NCI-H146 (cell line): ENCODE measurements around the gene SLC35F3.
"Not testable (repeated sequence)": the region's sequence is repeated elsewhere in the genome, so short reads cannot be mapped to it uniquely, and the experiment has no call there.

ENCODE experiments used
- DNase-seq: peaks from one replicate; lab custom pipeline; 2025; lab: John Stamatoyannopoulos, UW

The SLC35F3 gene

DNA sequence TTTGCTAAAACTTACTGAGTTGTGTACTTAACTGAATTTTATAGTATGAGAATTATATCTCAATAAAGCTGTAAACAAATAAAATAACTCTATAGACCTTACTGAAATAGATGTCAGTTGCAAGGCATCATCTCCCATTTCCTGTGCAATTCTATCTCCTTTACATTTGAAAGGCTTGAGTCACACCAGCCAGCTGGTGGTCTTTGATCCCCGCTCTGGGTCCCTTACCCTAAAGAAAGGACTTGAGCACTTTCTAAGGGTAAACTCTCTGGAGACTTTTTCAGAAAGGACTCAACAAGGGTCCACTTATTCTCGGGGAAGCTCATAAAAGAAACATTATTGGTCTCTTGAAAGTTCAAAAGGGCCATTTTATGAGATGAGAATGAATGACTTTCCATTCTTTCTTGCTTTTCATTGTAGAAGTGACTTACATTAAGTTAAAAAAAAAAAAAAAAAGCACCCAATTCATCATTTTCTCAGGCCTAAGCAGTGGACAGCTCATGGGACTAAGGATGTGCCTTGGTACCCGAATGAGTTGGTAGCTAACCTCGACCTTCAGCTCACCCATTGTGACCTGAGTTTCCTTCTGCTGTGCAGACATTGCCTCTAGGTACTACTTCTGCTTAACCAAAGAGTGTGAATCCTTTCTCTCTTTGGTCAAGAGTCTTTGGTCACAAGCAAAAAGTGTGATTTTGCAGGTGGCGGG is 321.8 kb downstream of the SLC35F3 start:
- no peak for DNase-seq

GRCh38 chr1:234226819-234227165 is 322.3 kb downstream of the SLC35F3 start:
- DNase-seq = no peak

GRCh38 chr1:234229581-234230387 is 325.3 kb downstream of the SLC35F3 start:
- no peak for DNase-seq

GRCh38 chr1:234230414-234230862 is 326.0 kb downstream of the SLC35F3 start:
- DNase-seq = no peak

- DNase-seq = no peak
Measured at GRCh38 chr1:234231061-234231892, 326.8 kb downstream of the SLC35F3 start.

GRCh38 chr1:234231893-234232276 is 327.4 kb downstream of the SLC35F3 start:
- DNase-seq = no peak

- DNase-seq = no peak
Measured at GRCh38 chr1:234234199-234234598, 329.7 kb downstream of the SLC35F3 start.

DNA sequence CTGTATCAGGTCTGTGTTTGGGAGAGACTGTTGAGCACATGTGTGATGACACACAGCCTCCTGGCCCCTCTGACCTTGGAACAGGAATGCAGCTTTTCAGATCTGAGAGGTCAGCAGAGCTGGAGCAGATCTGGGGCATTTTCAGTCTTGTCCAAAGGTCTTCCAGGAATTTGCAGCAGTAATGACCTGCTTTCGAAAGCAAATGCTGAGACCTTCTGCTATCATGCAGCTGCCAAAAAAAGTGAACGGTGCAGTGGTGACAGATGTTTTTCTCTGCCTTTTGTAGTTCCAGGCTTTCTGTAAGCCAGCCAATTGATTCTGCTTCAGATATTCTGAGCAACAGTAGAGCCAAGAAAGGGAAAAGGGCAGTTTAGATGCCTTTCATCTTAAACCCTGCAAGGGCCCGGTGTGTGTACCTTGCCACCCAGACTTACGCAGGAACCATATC is 331.0 kb downstream of the SLC35F3 start:
- DNase-seq = no peak

DNA sequence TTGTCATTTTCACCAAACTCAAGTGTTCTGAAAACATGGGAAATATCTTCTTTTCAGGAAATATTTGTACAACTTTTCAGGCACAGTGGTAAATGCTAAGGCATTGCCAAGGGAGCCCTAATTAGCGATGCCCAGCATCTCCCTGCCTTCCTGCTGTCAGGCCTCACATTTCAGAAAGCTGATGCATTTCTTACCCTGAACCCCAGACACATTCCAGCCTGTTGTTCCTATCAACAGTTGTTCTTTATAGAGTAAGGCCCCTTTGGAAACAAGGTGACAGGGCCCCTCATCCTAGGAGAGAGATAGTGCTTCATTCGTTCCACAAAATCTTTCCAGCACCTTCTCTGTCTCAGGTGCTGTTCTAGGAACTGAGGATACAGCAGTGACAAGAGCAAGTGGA is 332.9 kb downstream of the SLC35F3 start:
- no peak for DNase-seq

DNA sequence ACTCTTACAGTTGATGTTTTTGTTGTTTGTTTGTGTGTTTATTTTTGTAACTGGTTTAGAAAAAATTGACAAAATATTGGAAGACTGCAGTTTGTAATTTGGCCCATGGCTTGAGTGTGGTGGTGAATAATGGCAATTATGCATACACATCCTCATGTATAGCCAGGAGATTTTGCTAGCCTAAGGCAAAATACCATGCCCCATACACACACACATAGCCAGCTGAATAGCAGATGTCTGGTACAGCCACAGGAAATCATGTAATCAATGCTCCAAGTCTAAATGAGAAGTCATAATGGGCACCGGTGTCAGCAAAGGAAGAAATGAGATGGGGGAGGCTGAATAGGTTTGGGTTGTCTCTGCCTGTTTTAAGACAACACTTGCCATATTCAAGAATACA is 333.6 kb downstream of the SLC35F3 start:
- no peak for DNase-seq

DNA sequence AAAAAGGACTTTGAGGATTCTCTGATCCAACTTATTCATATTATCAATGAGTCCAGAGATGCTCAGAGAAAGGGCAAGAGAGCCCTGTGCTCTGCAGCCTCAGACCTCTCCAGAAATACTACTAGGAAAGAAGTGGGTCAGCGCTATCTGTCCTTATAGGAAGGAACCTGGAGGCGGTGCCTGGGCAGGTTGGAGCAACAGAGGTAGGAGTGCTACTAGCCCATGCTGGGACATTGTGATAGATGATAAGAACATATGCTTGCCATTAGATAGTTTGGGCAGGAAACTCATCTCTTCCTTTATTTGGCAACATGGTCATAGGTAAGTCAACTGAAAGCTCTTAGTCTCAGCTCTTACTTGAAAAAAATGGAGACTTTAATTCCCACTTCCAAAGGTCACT is 335.0 kb downstream of the SLC35F3 start:
- DNase-seq = no peak

- DNase-seq = no peak
Measured at GRCh38 chr1:234239936-234240335, 335.5 kb downstream of the SLC35F3 start.

- no peak for DNase-seq
Measured at GRCh38 chr1:234240680-234241079, 336.2 kb downstream of the SLC35F3 start.

DNA sequence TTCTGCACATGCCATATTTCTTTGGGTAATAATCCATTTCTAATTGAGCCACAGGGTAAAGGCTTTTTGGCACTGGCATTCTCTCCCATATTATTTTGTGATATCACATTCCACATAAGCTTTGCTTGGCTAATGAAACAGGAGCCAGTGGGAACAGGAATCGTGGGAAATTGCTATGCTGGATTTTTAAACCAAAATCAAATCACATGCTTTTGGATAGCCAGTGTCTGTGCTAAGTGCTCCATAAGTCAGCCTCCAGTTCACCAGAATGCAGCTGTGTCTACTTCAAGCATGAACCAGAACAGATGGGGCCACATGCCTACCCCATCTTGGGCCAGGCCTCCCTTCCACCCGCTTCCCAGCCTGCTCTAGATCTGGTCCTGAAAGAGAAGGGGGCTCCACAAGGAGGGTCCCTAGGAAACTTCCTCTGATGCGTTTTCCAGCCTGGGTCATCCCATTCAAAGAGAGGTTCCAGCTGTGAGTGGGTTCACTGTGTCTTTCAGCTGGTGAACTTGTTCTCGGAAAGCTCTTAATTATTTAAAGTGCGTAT is 337.5 kb downstream of the SLC35F3 start:
- no peak for DNase-seq

DNA sequence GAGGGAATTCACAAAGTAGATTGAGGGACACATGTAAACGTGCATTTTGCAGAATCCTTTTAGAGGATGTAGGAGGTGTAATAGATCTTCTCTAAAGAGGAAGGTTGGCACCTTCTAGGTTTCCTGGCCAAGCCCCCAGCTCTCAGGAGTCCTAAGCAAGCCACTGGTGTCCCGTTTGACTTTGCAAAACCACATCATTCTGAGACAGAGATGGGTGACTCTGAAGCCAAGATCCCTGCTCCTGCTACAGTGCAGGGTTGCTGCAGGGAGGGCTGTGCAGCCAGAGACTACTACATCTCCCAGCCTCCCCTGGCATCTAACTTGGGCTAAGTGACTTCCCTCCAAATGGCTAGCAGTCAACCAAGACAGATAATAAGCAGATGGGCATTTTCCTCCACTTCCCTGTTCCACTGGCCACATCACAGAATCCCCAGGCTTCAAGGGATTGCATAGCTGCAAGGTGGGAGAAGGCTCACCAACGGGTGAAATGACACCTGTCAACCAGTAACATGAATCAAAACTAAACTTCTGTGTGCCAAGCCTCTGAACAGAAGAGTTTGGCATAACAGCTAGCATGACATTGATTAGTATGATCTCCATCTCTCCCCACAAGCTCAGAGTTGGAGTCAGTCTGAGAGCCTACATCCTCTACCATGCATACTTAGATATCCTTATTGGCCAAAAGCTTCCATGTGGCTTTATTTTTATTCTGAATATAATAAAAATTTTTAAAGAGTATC is 339.2 kb downstream of the SLC35F3 start:
- no peak for DNase-seq

DNA sequence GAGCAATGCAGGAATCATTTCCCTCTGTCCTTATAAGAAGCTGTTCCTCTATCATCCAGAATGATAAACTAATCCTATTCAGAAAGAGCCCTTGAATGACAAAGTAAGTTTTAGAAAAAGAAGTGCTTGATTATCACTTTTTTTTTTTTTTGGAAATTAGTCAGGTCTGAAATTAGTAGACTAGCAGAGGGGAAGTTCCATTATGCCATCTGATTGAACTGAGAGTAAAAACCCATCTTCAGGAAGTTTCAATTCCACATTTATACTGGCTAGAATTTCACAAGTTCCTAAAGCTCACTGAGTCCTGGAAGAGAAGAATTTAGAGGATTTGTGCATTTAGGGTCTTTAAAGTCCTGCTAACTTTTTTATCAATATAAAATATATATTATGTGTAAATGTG is 340.0 kb downstream of the SLC35F3 start:
- DNase-seq = no peak

- no peak for DNase-seq
Measured at GRCh38 chr1:234246638-234247116, 342.2 kb downstream of the SLC35F3 start.

- not testable (repeated sequence) for DNase-seq
Measured at GRCh38 chr1:234247746-234248145, 343.3 kb downstream of the SLC35F3 start.

DNA sequence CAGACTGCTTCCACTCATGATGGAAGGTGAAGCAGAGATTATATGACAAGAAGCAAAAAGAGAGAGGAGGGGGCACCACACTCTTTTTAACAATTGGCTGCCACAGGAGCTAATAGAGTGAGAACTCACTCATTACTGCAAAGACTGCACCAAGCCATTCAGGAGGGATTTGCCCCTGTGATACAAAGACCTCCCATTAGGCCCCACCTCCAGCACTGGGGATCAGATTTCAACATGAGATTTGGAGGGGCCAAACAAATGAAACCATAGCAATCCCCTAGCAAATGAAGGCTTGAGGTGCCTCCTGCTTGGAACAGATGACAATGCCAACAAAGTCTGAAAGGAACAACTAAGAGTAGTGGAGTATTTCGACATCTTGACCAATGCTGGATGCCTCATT is 346.3 kb downstream of the SLC35F3 start:
- DNase-seq = no peak

DNA sequence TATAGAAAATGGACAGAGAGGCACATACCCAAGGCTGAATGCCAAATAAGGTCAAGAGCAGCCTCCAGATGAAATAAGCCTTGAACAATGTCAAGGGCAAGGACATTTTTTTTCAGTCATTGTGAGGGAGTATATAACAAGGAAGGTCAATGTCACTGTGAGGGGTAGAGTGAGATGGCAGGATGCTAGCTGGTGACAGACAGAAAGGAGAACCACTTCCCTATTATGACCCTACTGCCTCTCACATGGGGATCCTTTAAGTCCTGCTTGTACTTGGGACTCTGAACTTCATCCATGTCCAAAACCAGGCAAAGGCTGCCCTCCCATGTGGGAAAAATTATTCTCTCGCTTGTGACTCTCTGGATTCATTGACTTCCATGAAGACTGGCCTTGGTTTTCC is 349.3 kb downstream of the SLC35F3 start:
- no peak for DNase-seq

- no peak for DNase-seq
Measured at GRCh38 chr1:234256359-234256758, 351.9 kb downstream of the SLC35F3 start.
